ENCODE measurements around the gene MYO1H. TPM values are rescaled to one million over a fixed set of nuclear protein-coding genes. Genes with fewer than 3 reads are reported as not detected.

MYO1H gene
- total RNA-seq, 1 donor = not detected

- no peak for DNase-seq (ENCODE audit: low read depth)
- no peak overlapping the region for H3K4me3 ChIP-seq (ENCODE audit: low read depth, low read length)
- no peak for TF ChIP-seq CTCF (IDR thresholded peaks at IDR 0.05; ENCODE audit: insufficient read depth, low read depth, low read length)
Measured at GRCh38 chr12:109460538-109460937, 112.8 kb downstream of the MYO1H start.

GRCh38 chr12:109461049-109461845 lies 113.5 kb downstream of the MYO1H start:
- peak; percentile 91 for DNase-seq (ENCODE audit: low read depth)
- no peak overlapping the region for H3K4me3 ChIP-seq (ENCODE audit: low read depth, low read length)

GRCh38 chr12:109461846-109462756 lies 114.4 kb downstream of the MYO1H start:
- peak overlapping the region; percentile 46 for H3K4me3 ChIP-seq (ENCODE audit: low read depth, low read length)
- peak; percentile 98 for DNase-seq (ENCODE audit: low read depth)
- no peak for TF ChIP-seq CTCF (IDR thresholded peaks at IDR 0.05; ENCODE audit: insufficient read depth, low read depth, low read length)

More at GRCh38 chr12:109461049-109461845, 113.5 kb downstream of the MYO1H start:
- TF ChIP-seq CTCF (IDR thresholded peaks at IDR 0.05; ENCODE audit: insufficient read depth, low read depth, low read length) = no peak

- H3K4me3 ChIP-seq (ENCODE audit: low read depth, low read length) = peak overlapping the region; percentile 46
- TF ChIP-seq CTCF (IDR thresholded peaks at IDR 0.05; ENCODE audit: insufficient read depth, low read depth, low read length) = no peak
- peak; percentile 98 for DNase-seq (ENCODE audit: low read depth)
Measured at GRCh38 chr12:109462868-109463692, 115.4 kb downstream of the MYO1H start.

GRCh38 chr12:109463756-109464155 lies 116.1 kb downstream of the MYO1H start:
- TF ChIP-seq CTCF (IDR thresholded peaks at IDR 0.05; ENCODE audit: insufficient read depth, low read depth, low read length) = no peak
- DNase-seq (ENCODE audit: low read depth) = no peak
- peak overlapping the region; percentile 44 for H3K4me3 ChIP-seq (ENCODE audit: low read depth, low read length)

GRCh38 chr12:109464642-109465351 lies 117.1 kb downstream of the MYO1H start:
- H3K4me3 ChIP-seq (ENCODE audit: low read depth, low read length) = no peak overlapping the region
- no peak for TF ChIP-seq CTCF (IDR thresholded peaks at IDR 0.05; ENCODE audit: insufficient read depth, low read depth, low read length)
- DNase-seq (ENCODE audit: low read depth) = no peak
